H9 (cell line): ENCODE data around the gene HASPIN. TPM values are rescaled to one million over a fixed set of nuclear protein-coding genes. Genes with fewer than 3 reads are reported as not detected.

Experiments used
- DNase-seq: peaks from one replicate; pipeline ENCODE4 v3.0.0-alpha.2; 2017
- H2AFZ ChIP-seq: one replicate; pipeline ENCODE4 v1.6.1; 2013; ENCODE audit warnings: mild to moderate bottlenecking, low read length, control low read depth, moderate library complexity
- H2AK5ac ChIP-seq: 2 replicates; pipeline ENCODE4 v1.6.1; 2013; ENCODE audit warnings: low read length, control low read depth, mixed read lengths; ENCODE audit not compliant: insufficient read length
- H2BK120ac ChIP-seq: one replicate; pipeline ENCODE4 v1.6.1; 2013; ENCODE audit warnings: low read depth, mild to moderate bottlenecking, low read length, control low read depth, inconsistent platforms; ENCODE audit not compliant: poor library complexity, severe bottlenecking
- H2BK12ac ChIP-seq: 2 replicates; pipeline ENCODE4 v1.6.1; 2013; ENCODE audit warnings: low read length, control low read depth, mixed read lengths, low read depth; ENCODE audit not compliant: insufficient read length
- H2BK15ac ChIP-seq: 2 replicates; pipeline ENCODE4 v1.6.1; 2013; ENCODE audit warnings: low read depth, low read length, control low read depth
- H2BK20ac ChIP-seq: one replicate; pipeline ENCODE4 v1.6.1; 2013; ENCODE audit warnings: low read depth, mild to moderate bottlenecking, low read length, control low read depth, inconsistent platforms; ENCODE audit not compliant: poor library complexity, severe bottlenecking
- H2BK5ac ChIP-seq: 2 replicates; pipeline ENCODE4 v1.6.1; 2013; ENCODE audit warnings: low read length, control low read depth, mixed read lengths; ENCODE audit not compliant: insufficient read length
- H3K14ac ChIP-seq: 2 replicates; pipeline ENCODE4 v1.6.1; 2013; ENCODE audit warnings: low read length, control low read depth; ENCODE audit not compliant: insufficient read depth
- H3K18ac ChIP-seq: 2 replicates; pipeline ENCODE4 v1.6.1; 2013; ENCODE audit warnings: low read depth, mild to moderate bottlenecking, mixed read lengths, low read length, control low read depth; ENCODE audit not compliant: insufficient read length
- H3K23ac ChIP-seq: 2 replicates; pipeline ENCODE4 v1.6.1; 2013; ENCODE audit warnings: low read length, control low read depth, mixed read lengths, low read depth; ENCODE audit not compliant: insufficient read length
- H3K23me2 ChIP-seq: 2 replicates; pipeline ENCODE4 v1.6.1; 2013; ENCODE audit warnings: low read depth, mild to moderate bottlenecking, mixed read lengths, low read length, control low read depth; ENCODE audit not compliant: insufficient read length, poor library complexity, severe bottlenecking
- H3K27ac ChIP-seq: 2 replicates; pipeline ENCODE4 v1.5.1; 2013; ENCODE audit warnings: low read length, control low read depth, mixed read lengths, low read depth; ENCODE audit not compliant: insufficient read length
- H3K27me3 ChIP-seq: 2 replicates; pipeline ENCODE4 v1.6.1; 2013; ENCODE audit warnings: low read length, control low read depth, inconsistent platforms; ENCODE audit not compliant: insufficient read depth
- H3K4ac ChIP-seq: 2 replicates; pipeline ENCODE4 v1.6.1; 2013; ENCODE audit warnings: low read depth, mild to moderate bottlenecking, control low read depth, inconsistent platforms, low read length, moderate library complexity
- H3K4me1 ChIP-seq: 2 replicates; pipeline ENCODE4 v1.6.1; 2013; ENCODE audit warnings: low read length, control low read depth, inconsistent platforms; ENCODE audit not compliant: insufficient read depth
- H3K4me2 ChIP-seq: 2 replicates; pipeline ENCODE4 v1.6.1; 2013; ENCODE audit warnings: low read length, control low read depth, mixed read lengths; ENCODE audit not compliant: insufficient read length, insufficient read depth
- H3K56ac ChIP-seq: 2 replicates; pipeline ENCODE4 v1.6.1; 2013; ENCODE audit warnings: low read depth, mild to moderate bottlenecking, mixed read lengths, low read length, control low read depth; ENCODE audit not compliant: insufficient read length
- H3K79me1 ChIP-seq: 2 replicates; pipeline ENCODE4 v1.6.1; 2013; ENCODE audit warnings: low read depth, mild to moderate bottlenecking, moderate library complexity, low read length, control low read depth, inconsistent platforms; ENCODE audit not compliant: insufficient read depth, poor library complexity, severe bottlenecking
- H3K79me2 ChIP-seq: 2 replicates; pipeline ENCODE4 v1.6.1; 2013; ENCODE audit warnings: low read length, control low read depth, inconsistent platforms; ENCODE audit not compliant: insufficient read depth
- H3K9ac ChIP-seq: 2 replicates; pipeline ENCODE4 v1.6.1; 2013; ENCODE audit warnings: low read length, control low read depth, mixed read lengths; ENCODE audit not compliant: insufficient read length; ENCODE audit errors: extremely low read depth
- H3K9me3 ChIP-seq: one replicate; pipeline ENCODE4 v1.6.1; 2013; ENCODE audit warnings: low read depth, low read length, inconsistent platforms; ENCODE audit not compliant: control insufficient read depth
- H3T11ph ChIP-seq: one replicate; pipeline ENCODE4 v1.6.1; 2013; ENCODE audit warnings: mild to moderate bottlenecking, low read length, control low read depth, inconsistent platforms
- H4K20me1 ChIP-seq: one replicate; pipeline ENCODE4 v1.6.1; 2013; ENCODE audit not compliant: control insufficient read depth, insufficient read length, insufficient read depth
- H4K5ac ChIP-seq: 2 replicates; pipeline ENCODE4 v1.6.1; 2013; ENCODE audit warnings: low read depth, mild to moderate bottlenecking, mixed read lengths, low read length, control low read depth; ENCODE audit not compliant: insufficient read length
- H4K8ac ChIP-seq: replicated peaks from 2 replicates; pipeline ENCODE4 v1.6.1; 2013; ENCODE audit warnings: low read length, control low read depth, mixed read lengths, low read depth; ENCODE audit not compliant: insufficient read length
- H4K91ac ChIP-seq: 2 replicates; pipeline ENCODE4 v1.6.1; 2013; ENCODE audit warnings: low read depth, mild to moderate bottlenecking, moderate library complexity, mixed read lengths, low read length, control low read depth; ENCODE audit not compliant: insufficient read length
- H3K27ac Mint-ChIP-seq, 3 experiments: 2 replicates in 2 of 3; 3 replicates in 1 of 3; pipeline ENCODE4 v1.8.0; 2020 to 2021; ENCODE audit warnings: mixed read lengths in 3 of 3, mild to moderate bottlenecking in 1 of 3, moderate library complexity in 1 of 3
- H3K27me3 Mint-ChIP-seq: 2 replicates; pipeline ENCODE4 v1.8.0; 2021; ENCODE audit warnings: low read depth, mild to moderate bottlenecking, moderate library complexity, mixed read lengths
- H3K36me3 Mint-ChIP-seq, 3 experiments: 2 replicates in 2 of 3; 3 replicates in 1 of 3; pipeline ENCODE4 v1.8.0; 2020 to 2021; ENCODE audit warnings: low read depth in 3 of 3, mixed read lengths in 3 of 3; ENCODE audit not compliant: insufficient read depth in 1 of 3
- H3K4me1 Mint-ChIP-seq, 2 experiments: 2 replicates each; pipeline ENCODE4 v1.8.0; 2020; ENCODE audit warnings: mixed read lengths in 2 of 2
- H3K4me3 Mint-ChIP-seq, 2 experiments: 2 replicates in 1 of 2; 3 replicates in 1 of 2; pipeline ENCODE4 v1.8.0; 2020 to 2021; ENCODE audit warnings: mild to moderate bottlenecking in 2 of 2, mixed read lengths in 2 of 2, moderate library complexity in 1 of 2
- H3K9me3 Mint-ChIP-seq, 2 experiments: 2 replicates in 1 of 2; 3 replicates in 1 of 2; pipeline ENCODE4 v1.8.0; 2020; ENCODE audit warnings: mild to moderate bottlenecking in 2 of 2, mixed read lengths in 2 of 2, moderate library complexity in 1 of 2
- CTCF ChIP-seq: fragments of 200-600 bp; sonication (generic); conservative IDR thresholded peaks from 3 replicates; pipeline ENCODE4 v1.8.0; 2021; ENCODE audit warnings: antibody characterized with exemption, mild to moderate bottlenecking
- whole genome bisulfite sequencing: extraction: QIAGEN DNeasy Blood & Tissue Kit; methylation state at CpG from one replicate; pipeline ENCODE4 v1.1.7; 2013; ENCODE audit warnings: missing lambda C conversion rate, low lambda C conversion rate, mixed read lengths; ENCODE audit not compliant: insufficient read length; ENCODE audit errors: extremely low coverage; 5-methylcytosine and 5-hydroxymethylcytosine counted together
- total RNA-seq: library from RNA; stranded (reverse); gene quantifications from 2 replicates; pipeline ENCODE4 v1.2.1, GENCODE V29; 2021

The HASPIN gene
- total RNA-seq, 1 experiment from 2014 or later: 26.6 TPM

DNA sequence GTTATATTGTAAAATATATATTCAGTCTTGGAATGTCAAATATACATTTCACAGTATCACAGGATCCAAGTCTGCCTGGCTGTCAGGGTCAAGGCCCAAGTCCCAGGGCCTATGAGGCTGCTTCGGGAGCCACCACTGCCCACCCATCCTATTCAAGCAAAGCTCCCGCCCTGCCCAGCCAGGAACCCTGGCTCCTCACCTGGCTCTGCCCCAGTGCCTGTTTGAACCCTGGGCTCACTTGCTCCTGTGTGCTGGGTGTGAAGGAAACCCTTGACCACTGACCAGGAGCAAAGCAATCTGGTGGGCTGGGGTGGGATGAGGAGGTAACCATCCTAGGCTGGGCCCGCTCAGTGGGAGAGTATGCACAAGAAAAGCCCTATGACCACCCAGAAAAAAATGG lies 50.3 kb downstream of the HASPIN start:
- H3K9me3 ChIP-seq: no peaks in the 10 kb centered on the region
- Mint-ChIP-seq H3K4me1 (peaks cover 14 to 22% of the 10 kb centered on the region in 2 experiments), H3K9me3 (peaks cover 0 to 3% of the 10 kb centered on the region in 2 experiments; a peak in 2 of 5 replicates), H3K27ac (no peak overlapping the region), H3K4me3 (no peak overlapping the region), H3K27me3 (no peaks in the 10 kb centered on the region), H3K36me3 (no peaks in the 10 kb centered on the region; a peak in 1 of 7 replicates)
- H3K27ac ChIP-seq: no peak overlapping the region
- no peaks in the 10 kb centered on the region for H3K27me3 ChIP-seq
- H2AFZ ChIP-seq: no peak overlapping the region
- no peak overlapping the region for H2BK120ac ChIP-seq
- H4K91ac ChIP-seq: no peak overlapping the region
- WGBS: no CpG with 5 or more reads among the region's 3 CpGs
- H2BK5ac ChIP-seq: no peak overlapping the region
- no peak overlapping the region for H3K4me2 ChIP-seq
- H3K4ac ChIP-seq: no peak overlapping the region
- no peak overlapping the region for H4K5ac ChIP-seq
- H3K56ac ChIP-seq: no peak overlapping the region
- H3K14ac ChIP-seq: no peak overlapping the region
- no peak overlapping the region for H2BK20ac ChIP-seq
- H3K79me2 ChIP-seq: no peaks in the 10 kb centered on the region
- no peak overlapping the region for H3K18ac ChIP-seq
- no peak overlapping the region for H2AK5ac ChIP-seq
- H3T11ph ChIP-seq: no peak overlapping the region
- H3K23ac ChIP-seq: no peak overlapping the region
- DNase-seq: no peak
- peaks cover 2% of the 10 kb centered on the region for H3K23me2 ChIP-seq
- no peak overlapping the region for H3K9ac ChIP-seq
- no peak for TF ChIP-seq CTCF
- H2BK15ac ChIP-seq: no peak overlapping the region
- peak overlapping the region; percentile 50 for H2BK12ac ChIP-seq
- no peaks in the 10 kb centered on the region for H3K79me1 ChIP-seq
- no peaks in the 10 kb centered on the region for H4K20me1 ChIP-seq
- no peak overlapping the region for H4K8ac ChIP-seq
- H3K4me1 ChIP-seq: no peaks in the 10 kb centered on the region; the same call in 1 of the 2 replicates

Other genes starting within 250 kb of the HASPIN start
- not detected in 2 replicates for gene ASPA, start 247.9 kb upstream of the HASPIN start, total RNA-seq
- 0.63 and 1.2 TPM in 2 replicates for gene TRPV3, start 166.1 kb upstream of the HASPIN start, total RNA-seq
- 5.5 and 8.1 TPM in 2 replicates for gene TRPV1, start 114.5 kb upstream of the HASPIN start, total RNA-seq
- gene SHPK, start 87.7 kb upstream of the HASPIN start, total RNA-seq: 27.0 and 27.9 TPM in 2 replicates
- gene CTNS, start 87.1 kb upstream of the HASPIN start, total RNA-seq: 12.4 and 12.8 TPM in 2 replicates
- 76.3 and 79.2 TPM in 2 replicates for gene TAX1BP3, start 55.3 kb upstream of the HASPIN start, total RNA-seq
- 70.7 and 72.2 TPM in 2 replicates for gene EMC6, start 55.1 kb upstream of the HASPIN start, total RNA-seq
- gene P2RX5, start 27.7 kb upstream of the HASPIN start, total RNA-seq: 4.2 and 4.7 TPM in 2 replicates
- 23.5 and 24.2 TPM in 2 replicates for gene ITGAE, start 77.3 kb downstream of the HASPIN start, total RNA-seq
- gene NCBP3, start 122.3 kb downstream of the HASPIN start, total RNA-seq: 43.0 and 45.7 TPM in 2 replicates
- gene CAMKK1, start 169.2 kb downstream of the HASPIN start, total RNA-seq: 6.4 and 6.7 TPM in 2 replicates
- gene P2RX1, start 192.6 kb downstream of the HASPIN start, total RNA-seq: 0.09 TPM in 1 of 2 replicates, not detected in the other
- gene ATP2A3, start 240.5 kb downstream of the HASPIN start, total RNA-seq: 13.3 and 14.6 TPM in 2 replicates